ENCODE data around the gene ARGFX. TPM values are rescaled to one million over a fixed set of nuclear protein-coding genes. Genes with fewer than 3 reads are reported as not detected.

ARGFX gene
- total RNA-seq, result not detected in 2 replicates

DNA sequence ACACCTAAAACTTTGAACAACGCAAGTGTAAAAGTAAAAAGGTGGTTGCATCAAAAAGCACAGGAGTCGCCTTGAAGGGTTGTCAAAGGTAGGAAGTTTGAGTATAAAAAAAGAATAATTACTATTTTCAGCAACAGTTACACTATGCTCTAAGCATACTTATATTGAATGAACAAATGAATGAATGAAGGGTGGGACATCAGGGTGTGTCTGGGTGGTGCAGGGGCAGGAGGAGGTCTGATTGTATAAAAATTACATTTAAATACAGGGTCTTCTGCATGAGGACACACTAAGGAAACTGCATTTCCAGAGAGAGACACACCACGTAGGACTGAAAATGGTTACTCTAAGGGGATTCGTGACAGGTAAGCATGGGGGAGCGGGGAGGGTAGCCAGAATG, at the start of gene ARGFX:
Gene ARGFX (plus strand): TSS at position 301 of the 400 bp plus-strand sequence. CDS start 2,765 bp downstream, outside the sequence.

GRCh38 chr3:121545574-121546455, 21.9 kb upstream of the ARGFX start, which contains the start of gene POLQ:
Gene POLQ (minus strand): TSS chr3:121545988. CDS start chr3:121545877, 111 bp downstream.

DNA sequence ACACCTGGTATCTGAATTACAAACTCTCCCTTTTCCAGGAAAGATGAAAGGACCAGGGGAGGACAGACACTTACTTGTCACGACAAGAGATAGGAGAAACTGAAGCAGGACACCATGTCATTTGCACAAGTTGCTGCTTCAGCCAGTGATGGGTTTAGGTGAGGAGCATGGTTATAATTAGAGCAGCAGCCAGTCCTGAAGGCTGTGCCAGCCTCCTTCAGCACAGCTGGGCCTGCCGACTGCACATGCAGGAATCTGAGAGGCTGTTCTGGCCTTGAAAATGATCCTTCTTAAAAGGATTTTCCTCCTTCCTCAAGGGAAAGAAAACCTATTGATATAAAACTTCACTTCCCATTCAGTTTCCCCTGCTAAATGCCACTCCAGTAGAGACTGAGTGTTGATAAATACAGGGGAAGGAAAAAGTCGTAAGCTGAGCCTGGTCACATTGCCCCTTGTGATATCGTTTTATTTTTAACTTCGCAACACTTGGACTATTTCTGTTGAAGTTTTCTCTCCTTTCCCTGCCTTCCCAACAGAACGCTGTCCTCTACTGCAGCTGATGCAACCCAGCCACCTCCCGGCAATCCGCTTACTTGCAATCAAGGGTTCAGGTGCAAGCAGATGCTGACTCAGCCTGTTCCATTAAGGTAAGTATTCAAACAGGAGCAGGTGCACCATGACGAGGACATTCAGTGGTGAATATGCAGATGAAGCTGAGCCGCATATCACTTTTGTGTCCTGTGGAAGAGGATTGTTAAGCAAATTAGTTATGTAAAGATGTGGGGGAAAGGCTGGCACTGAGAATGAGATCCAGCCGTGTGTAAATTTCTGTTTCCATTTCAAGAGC, 25.3 kb downstream of the ARGFX start, which contains the start of gene FBXO40:
Gene FBXO40 (plus strand): TSS at position 524 of the 847 bp plus-strand sequence. CDS start 27,197 bp downstream, outside the sequence.

Other genes starting within 250 kb of the ARGFX start
- gene POLQ, start 22.0 kb upstream of the ARGFX start, total RNA-seq, result 1.7 and 11.3 TPM in 2 replicates
- gene FBXO40, start 25.4 kb downstream of the ARGFX start, total RNA-seq, result not detected in 2 replicates
- gene HCLS1, start 93.0 kb downstream of the ARGFX start, total RNA-seq, result 0.77 and 1.7 TPM in 2 replicates
- gene GOLGB1, start 181.8 kb downstream of the ARGFX start, total RNA-seq, result 33.7 and 58.1 TPM in 2 replicates